K562 (cell line): Measurements from ENCODE around the gene CRNN. TPM values are rescaled to one million over a fixed set of nuclear protein-coding genes. Genes with fewer than 3 reads are reported as not detected.

Experiments
- ATAC-seq: fragments of 200-7000 bp; cut with Tn5 transposase; 3 replicates; pipeline ENCODE4 v1.9.1; 2020; ENCODE audit warnings: moderate library complexity
- BruUV-seq: library from RNA; stranded (reverse); fragments of 400-500 nt; replicated peaks from 2 replicates; lab custom pipeline; 2021; lab: Mats Ljungman, UMichigan
- CTCF ChIA-PET: fragments of 300-600 bp; formaldehyde crosslinking; extraction: SDS; loops from one replicate; lab custom pipeline; 2021; ENCODE audit warnings: low intra/inter-chr PET ratio; lab: Yijun Ruan, JAX
- POLR2A ChIA-PET: fragments of 300-600, 350-650 bp; sonication (Branson Sonifier 250); formaldehyde crosslinking; extraction: SDS; loops from one replicate; lab custom pipeline; 2021; ENCODE audit warnings: antibody characterized with exemption, inconsistent platforms; lab: Yijun Ruan, JAX
- DNase-seq, 4 experiments: peaks; one replicate each; pipeline versions ENCODE4 v3.0.0 to v3.0.0-alpha.2; 2011 to 2018; ENCODE audit warnings: low spot score in 3 of 4, mixed read lengths in 3 of 4; ENCODE audit errors: extremely low read depth in 1 of 4
- FAIRE-seq: peaks from 2 replicates; lab custom pipeline; 2011; peaks lifted over from hg19 to GRCh38; lab: Jason Lieb, UNC
- H2AFZ ChIP-seq: 2 replicates; pipeline ENCODE4 v1.6.0; 2011; ENCODE audit warnings: low read depth, low read length, control low read depth, inconsistent platforms
- H3K27ac ChIP-seq: fragments of 200-600 bp; 3 replicates; pipeline ENCODE4 v1.8.0; 2011; ENCODE audit warnings: low read depth, mild to moderate bottlenecking, control low read depth, inconsistent platforms, low read length, moderate library complexity, mixed read lengths; ENCODE audit errors: extremely low read depth
- H3K27me3 ChIP-seq, 2 experiments: fragments of 300-600 bp in 1 of 2; 2 replicates in 1 of 2; 3 replicates in 1 of 2; pipeline versions ENCODE4 v1.6.0 to v1.8.0; 2011; ENCODE audit warnings: inconsistent platforms in 2 of 2, low read length in 2 of 2, mild to moderate bottlenecking in 1 of 2, mixed read lengths in 1 of 2, moderate library complexity in 1 of 2; ENCODE audit not compliant: control insufficient read depth in 2 of 2, insufficient read depth in 2 of 2
- H3K36me3 ChIP-seq: fragments of 300-600 bp; 3 replicates; pipeline ENCODE4 v1.8.0; 2011; ENCODE audit warnings: mild to moderate bottlenecking, low read length, inconsistent platforms; ENCODE audit not compliant: control insufficient read depth, insufficient read depth
- H3K4me1 ChIP-seq, 2 experiments: fragments of 200-600 bp in 1 of 2; replicated peaks in 1 of 2; 2 replicates in 1 of 2; 3 replicates in 1 of 2; pipeline versions ENCODE4 v1.5.1 to v1.8.0; 2011; ENCODE audit warnings: inconsistent platforms in 2 of 2, low read length in 2 of 2, mild to moderate bottlenecking in 1 of 2, mixed read lengths in 1 of 2, moderate library complexity in 1 of 2; ENCODE audit not compliant: control insufficient read depth in 2 of 2, insufficient read depth in 2 of 2
- H3K4me2 ChIP-seq: 2 replicates; pipeline ENCODE4 v1.6.1; 2011; ENCODE audit warnings: low read length, control low read depth, inconsistent platforms, mixed read lengths; ENCODE audit not compliant: insufficient read depth
- H3K4me3 ChIP-seq: fragments of 200-600 bp; sonication (generic), shearing (Covaris generic); 2 replicates; pipeline ENCODE4 v1.5.1; 2016; ENCODE audit warnings: control low read depth, inconsistent platforms
- H3K79me2 ChIP-seq: fragments of 200-600 bp; 3 replicates; pipeline ENCODE4 v1.8.0; 2011; ENCODE audit warnings: low read length, inconsistent platforms; ENCODE audit not compliant: control insufficient read depth, insufficient read depth
- H3K9ac ChIP-seq, 2 experiments: 2 replicates each; pipeline versions ENCODE4 v1.6.0 to v1.6.1; 2011; ENCODE audit warnings: low read depth in 2 of 2, low read length in 2 of 2, control low read depth in 1 of 2, inconsistent platforms in 1 of 2, mild to moderate bottlenecking in 1 of 2, mixed read lengths in 1 of 2; ENCODE audit not compliant: insufficient read depth in 1 of 2
- H3K9me1 ChIP-seq: one replicate; pipeline ENCODE4 v1.6.0; 2011; ENCODE audit warnings: inconsistent platforms, mild to moderate bottlenecking, low read length, moderate library complexity; ENCODE audit not compliant: control insufficient read depth, insufficient read depth
- H3K9me3 ChIP-seq: replicated peaks from 2 replicates; pipeline ENCODE4 v1.5.1; 2011; ENCODE audit warnings: low read depth, low read length, inconsistent platforms; ENCODE audit not compliant: control insufficient read depth, insufficient read depth
- H4K20me1 ChIP-seq: replicated peaks from 2 replicates; pipeline ENCODE4 v1.6.1; 2011; ENCODE audit warnings: low read length, inconsistent platforms, mixed read lengths; ENCODE audit not compliant: control insufficient read depth, insufficient read depth
- ELF1 ChIP-seq: fragments of 200-800 bp; sonication (Bioruptor generic); IDR thresholded peaks from 2 replicates; pipeline ENCODE4 v1.6.1; 2016; ENCODE audit warnings: missing genetic modification characterization, missing compliant biosample characterization
- FIP1L1 ChIP-seq: fragments of 200-400 bp; formaldehyde crosslinking; IDR thresholded peaks from 2 replicates; pipeline ENCODE4 v1.6.1; 2018; ENCODE audit warnings: mild to moderate bottlenecking, low read depth, low read length; ENCODE audit not compliant: poor library complexity, severe bottlenecking
- GTF3C2 ChIP-seq: IDR thresholded peaks from 3 replicates; pipeline ENCODE4 v1.6.1; 2011; ENCODE audit warnings: borderline replicate concordance, mild to moderate bottlenecking, moderate library complexity; ENCODE audit not compliant: insufficient read length; ENCODE audit errors: extremely low read depth
- MAFG ChIP-seq: fragments of 450-650 bp; conservative IDR thresholded peaks from 2 replicates; pipeline ENCODE4 v1.6.1; 2016; ENCODE audit warnings: missing genetic modification characterization, missing compliant biosample characterization
- TGIF2 ChIP-seq: sonication (generic); formaldehyde crosslinking; IDR thresholded peaks from 2 replicates; pipeline ENCODE4 v1.8.1; 2022; ENCODE audit warnings: mild to moderate bottlenecking, missing genetic modification reagents, moderate library complexity
- ZNF121 ChIP-seq: sonication (generic); formaldehyde crosslinking; conservative IDR thresholded peaks from 2 replicates; pipeline ENCODE4 v1.8.0; 2022; ENCODE audit warnings: missing genetic modification reagents
- ZNF184 ChIP-seq: sonication (generic); formaldehyde crosslinking; IDR thresholded peaks from 2 replicates; pipeline ENCODE4 v1.5.0; 2020; ENCODE audit warnings: missing genetic modification reagents
- ZNF212 ChIP-seq: fragments of 450-650 bp; formaldehyde crosslinking; IDR thresholded peaks from 2 replicates; pipeline ENCODE4 v1.4.0; 2020; ENCODE audit warnings: mild to moderate bottlenecking
- ZNF3 ChIP-seq: fragments of 250-450 bp; sonication (Bioruptor Pico); IDR thresholded peaks from 2 replicates; pipeline ENCODE4 v1.5.0; 2021; ENCODE audit warnings: mild to moderate bottlenecking, moderate library complexity
- ZNF347 ChIP-seq: fragments of 450-650 bp; formaldehyde crosslinking; IDR thresholded peaks from 2 replicates; pipeline ENCODE4 v1.4.0; 2020; ENCODE audit warnings: low read depth, mild to moderate bottlenecking, moderate library complexity
- ZNF764 ChIP-seq: fragments of 250-450 bp; sonication (Bioruptor Pico); IDR thresholded peaks from 2 replicates; pipeline ENCODE4 v1.4.0; 2020; ENCODE audit warnings: low read depth, mild to moderate bottlenecking, moderate library complexity
- WGBS: fragments of 100-300 bp; shearing (Covaris generic); methylation state at CpG from one replicate; pipeline ENCODE4 v1.1.6; 2016; ENCODE audit warnings: low coverage, mixed read lengths; ENCODE audit not compliant: insufficient coverage; ENCODE audit errors: missing lambda C conversion rate; 5-methylcytosine and 5-hydroxymethylcytosine counted together
- in situ Hi-C: fragments of 300-500 bp; cut with MboI; formaldehyde crosslinking; loops from 4 replicates; pipeline ENCODE4 v1.15.0; 2018; ENCODE audit warnings: inconsistent platforms, mixed read lengths
- intact Hi-C: fragments of 100-400 bp; cut with micrococcal nuclease; formaldehyde crosslinking; loops from 2 replicates; pipeline ENCODE4 v1.14.2; 2022
- polyA plus RNA-seq, 8 experiments: library from polyadenylated mRNA; depleted of rRNA in 4 of 8; stranded (reverse) in 5 of 8; unstranded in 3 of 8; fragments of >200 nt; fragmentation: Nextera tagmentation in 2 of 8; fragmentation: Illumina TruSeq in 1 of 8; extraction: Ambion mirVana in 2 of 8; extraction: Trizol in 1 of 8; gene quantifications; 2 replicates each; pipeline versions ENCODE4 v1.2.1 to v1.2.3, GENCODE V29; 2011 to 2014; ENCODE audit warnings: inconsistent platforms in 1 of 8, missing spikeins in 1 of 8
- total RNA-seq, 7 experiments: library from RNA; depleted of rRNA in 6 of 7; stranded (reverse); fragments of >200 nt in 6 of 7; fragmentation: Illumina TruSeq in 2 of 7; extraction: Trizol in 2 of 7; gene quantifications; 2 replicates each; pipeline versions ENCODE4 v1.2.1 to v1.2.3, GENCODE V29; 2011 to 2021; ENCODE audit warnings: low replicate concordance in 1 of 7
- TF ChIP-seq, protein P1 (sequence below): fragments of 450-650 bp; formaldehyde crosslinking; conservative IDR thresholded peaks from 2 replicates; pipeline ENCODE4 v1.4.0; 2022; ENCODE audit warnings: mild to moderate bottlenecking, missing genetic modification characterization
- TF ChIP-seq, protein P2 (sequence below): sonication (generic); formaldehyde crosslinking; IDR thresholded peaks from 2 replicates; pipeline ENCODE4 v1.8.1; 2023; ENCODE audit warnings: mild to moderate bottlenecking, missing genetic modification reagents, moderate library complexity
- TF ChIP-seq, protein P3 (sequence below): IDR thresholded peaks from 2 replicates; pipeline ENCODE4 v1.6.1; 2016; ENCODE audit warnings: missing genetic modification characterization, missing compliant biosample characterization

CRNN gene
- total and polyA plus RNA-seq, 9 of the 15 experiments (the other 6 are each of a cell fraction or from before 2014, with no cell fraction given): not detected

DNA sequence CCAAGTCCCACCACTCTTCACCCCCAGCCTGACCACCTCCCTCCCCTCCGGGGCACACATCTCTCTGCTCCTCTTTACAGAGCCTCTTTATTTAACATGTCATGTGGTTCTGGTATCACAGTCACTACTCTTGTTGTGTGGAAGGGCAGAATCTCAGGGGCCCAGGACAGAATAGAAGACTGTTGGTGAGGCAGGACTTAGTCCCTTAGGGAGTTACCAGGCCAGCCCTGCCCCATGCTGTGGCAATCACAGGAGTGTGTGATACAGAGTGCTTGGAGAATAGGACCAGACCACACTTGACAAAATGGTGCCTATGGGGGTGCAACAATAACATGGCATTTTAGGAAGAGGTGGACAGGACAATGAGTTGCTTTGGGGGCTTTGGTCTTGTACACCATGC, 43.0 kb upstream of the CRNN start:
- DNase-seq (no peak), FAIRE-seq (no peak), ATAC-seq (no peak)
- ChIA-PET POLR2A (interaction anchor here (0.6 kb wide), 1 partner anchor 1392 kb away, joined by 3 read pairs; no protein-coding TSS in a partner anchor), CTCF (no interaction called here)
- BruUV-seq: no TSS peak
- WGBS: 0% methylated on average over 1 of the region's 1 CpG
- H3K4me3 ChIP-seq: no peak overlapping the region
- no peak overlapping the region for H3K27ac ChIP-seq
- no peaks in the 10 kb centered on the region for H4K20me1 ChIP-seq
- intact Hi-C loops (loop anchor here (5.0 kb wide), 1 partner anchor 110 kb away; no protein-coding TSS in a partner anchor), in situ Hi-C loops (no loop called here)
- no peak overlapping the region for H3K9ac ChIP-seq
- H3K4me1 ChIP-seq: peaks cover 0 to 5% of the 10 kb centered on the region in 2 experiments; a peak in 1 of 5 replicates
- no peaks in the 10 kb centered on the region for H3K9me3 ChIP-seq
- no peak overlapping the region for H3K4me2 ChIP-seq
- no peaks in the 10 kb centered on the region for H3K36me3 ChIP-seq
- H3K9me1 ChIP-seq: no peaks in the 10 kb centered on the region
- H3K79me2 ChIP-seq: no peaks in the 10 kb centered on the region
- H3K27me3 ChIP-seq: no peaks in the 10 kb centered on the region
- H2AFZ ChIP-seq: no peak overlapping the region
- TF ChIP-seq TGIF2 (CRISPR knock-in tag): no peak
- TF ChIP-seq ZNF3 (CRISPR knock-in tag): no peak
- TF ChIP-seq, protein P1, sequence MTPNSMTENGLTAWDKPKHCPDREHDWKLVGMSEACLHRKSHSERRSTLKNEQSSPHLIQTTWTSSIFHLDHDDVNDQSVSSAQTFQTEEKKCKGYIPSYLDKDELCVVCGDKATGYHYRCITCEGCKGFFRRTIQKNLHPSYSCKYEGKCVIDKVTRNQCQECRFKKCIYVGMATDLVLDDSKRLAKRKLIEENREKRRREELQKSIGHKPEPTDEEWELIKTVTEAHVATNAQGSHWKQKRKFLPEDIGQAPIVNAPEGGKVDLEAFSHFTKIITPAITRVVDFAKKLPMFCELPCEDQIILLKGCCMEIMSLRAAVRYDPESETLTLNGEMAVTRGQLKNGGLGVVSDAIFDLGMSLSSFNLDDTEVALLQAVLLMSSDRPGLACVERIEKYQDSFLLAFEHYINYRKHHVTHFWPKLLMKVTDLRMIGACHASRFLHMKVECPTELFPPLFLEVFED (CRISPR knock-in tag): no peak
- TF ChIP-seq ZNF764 (CRISPR knock-in tag): no peak
- no peak for TF ChIP-seq MAFG
- TF ChIP-seq ZNF212 (CRISPR knock-in tag): no peak
- TF ChIP-seq, protein P2, sequence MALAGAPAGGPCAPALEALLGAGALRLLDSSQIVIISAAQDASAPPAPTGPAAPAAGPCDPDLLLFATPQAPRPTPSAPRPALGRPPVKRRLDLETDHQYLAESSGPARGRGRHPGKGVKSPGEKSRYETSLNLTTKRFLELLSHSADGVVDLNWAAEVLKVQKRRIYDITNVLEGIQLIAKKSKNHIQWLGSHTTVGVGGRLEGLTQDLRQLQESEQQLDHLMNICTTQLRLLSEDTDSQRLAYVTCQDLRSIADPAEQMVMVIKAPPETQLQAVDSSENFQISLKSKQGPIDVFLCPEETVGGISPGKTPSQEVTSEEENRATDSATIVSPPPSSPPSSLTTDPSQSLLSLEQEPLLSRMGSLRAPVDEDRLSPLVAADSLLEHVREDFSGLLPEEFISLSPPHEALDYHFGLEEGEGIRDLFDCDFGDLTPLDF: no peak
- TF ChIP-seq FIP1L1: no peak
- TF ChIP-seq, protein P3, sequence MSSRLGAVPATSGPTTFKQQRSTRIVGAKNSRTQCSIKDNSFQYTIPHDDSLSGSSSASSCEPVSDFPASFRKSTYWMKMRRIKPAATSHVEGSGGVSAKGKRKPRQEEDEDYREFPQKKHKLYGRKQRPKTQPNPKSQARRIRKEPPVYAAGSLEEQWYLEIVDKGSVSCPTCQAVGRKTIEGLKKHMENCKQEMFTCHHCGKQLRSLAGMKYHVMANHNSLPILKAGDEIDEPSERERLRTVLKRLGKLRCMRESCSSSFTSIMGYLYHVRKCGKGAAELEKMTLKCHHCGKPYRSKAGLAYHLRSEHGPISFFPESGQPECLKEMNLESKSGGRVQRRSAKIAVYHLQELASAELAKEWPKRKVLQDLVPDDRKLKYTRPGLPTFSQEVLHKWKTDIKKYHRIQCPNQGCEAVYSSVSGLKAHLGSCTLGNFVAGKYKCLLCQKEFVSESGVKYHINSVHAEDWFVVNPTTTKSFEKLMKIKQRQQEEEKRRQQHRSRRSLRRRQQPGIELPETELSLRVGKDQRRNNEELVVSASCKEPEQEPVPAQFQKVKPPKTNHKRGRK (tag): no peak
- no peak for TF ChIP-seq ZNF184
- no peak for TF ChIP-seq GTF3C2
- TF ChIP-seq ZNF121 (CRISPR knock-in tag): no peak
- no peak for TF ChIP-seq ELF1
- TF ChIP-seq ZNF347 (CRISPR knock-in tag): no peak
